ENCODE measurements around the gene PER2. TPM values are rescaled to one million over a fixed set of nuclear protein-coding genes. Genes with fewer than 3 reads are reported as not detected.

The PER2 gene
- total and polyA plus RNA-seq, 9 of the 15 experiments (the other 6 are each of a cell fraction or from before 2014, with no cell fraction given): 1.1 to 10.3 (median 2.9) TPM

GRCh38 chr2:238290715-238291549 lies 2.5 kb upstream of the PER2 start:
- Histone ChIP-seq H3K36me3 (ENCODE audit: control insufficient read depth, insufficient read depth, low read length) (peaks cover 5% of the 10 kb centered on the region; the same call in 1 of the 3 replicates), H3K9me3 (replicated peaks; ENCODE audit: control insufficient read depth, insufficient read depth, low read depth, low read length) (no peaks in the 10 kb centered on the region), H3K79me2 (ENCODE audit: control insufficient read depth, insufficient read depth, low read length) (peaks cover 24% of the 10 kb centered on the region), H3K4me1 (replicated peaks in 1 of 2; ENCODE audit: control insufficient read depth in 2 of 2, insufficient read depth in 2 of 2, low read length in 2 of 2) (peaks cover 3 to 28% of the 10 kb centered on the region in 2 experiments; a peak in 4 of 5 replicates), H2AFZ (ENCODE audit: low read depth, low read length) (no peak overlapping the region), H3K4me3 (no peak overlapping the region), H3K27me3 (ENCODE audit: control insufficient read depth in 2 of 2, insufficient read depth in 2 of 2, low read length in 2 of 2) (peaks cover 0 to 7% of the 10 kb centered on the region in 2 experiments; a peak in 2 of 5 replicates), H3K27ac (ENCODE audit: extremely low read depth, low read depth, low read length) (no peak overlapping the region), H3K4me2 (ENCODE audit: insufficient read depth, low read length) (no peak overlapping the region), H3K9me1 (ENCODE audit: control insufficient read depth, insufficient read depth, low read length) (peaks cover 1% of the 10 kb centered on the region), H3K9ac (ENCODE audit: insufficient read depth in 1 of 2, low read depth in 2 of 2, low read length in 2 of 2) (peak overlapping the region in 1 of 2 experiments; percentile 24; a peak in 1 of 4 replicates), H4K20me1 (replicated peaks; ENCODE audit: control insufficient read depth, insufficient read depth, low read length) (no peaks in the 10 kb centered on the region; the same call in 1 of the 2 replicates)
- ATAC-seq (no peak), DNase-seq (ENCODE audit: extremely low read depth in 1 of 4, low spot score in 3 of 4) (no peak), FAIRE-seq (no peak)
- ChIA-PET CTCF (ENCODE audit: low intra/inter-chr PET ratio) (no interaction called here), POLR2A (interaction anchor here (1.0 to 1.9 kb wide), 2 partner anchors 9 to 18 kb away, joined by 4 to 7 read pairs; no protein-coding TSS in a partner anchor)
- WGBS (ENCODE audit: insufficient coverage, low coverage, missing lambda C conversion rate): 68% methylated on average over 4 of the region's 5 CpGs
- no peak for TF ChIP-seq POLR2B (IDR thresholded peaks at IDR 0.05; ENCODE audit: low read depth, partially characterized antibody)
- no peak for TF ChIP-seq POLR2A (conservative IDR thresholded peaks at IDR 0.05)
- no peak for TF ChIP-seq BCL6 (CRISPR knock-in tag; IDR thresholded peaks at IDR 0.05)
- no peak for TF ChIP-seq CREM (IDR thresholded peaks at IDR 0.05; ENCODE audit: low read depth)
- TF ChIP-seq FOXK1 (CRISPR knock-in tag; IDR thresholded peaks at IDR 0.05; ENCODE audit: borderline replicate concordance): no peak
- no peak for TF ChIP-seq THAP12 (CRISPR knock-in tag; IDR thresholded peaks at IDR 0.05)
- TF ChIP-seq NR0B1 (IDR thresholded peaks at IDR 0.05; ENCODE audit: partially characterized antibody): no peak
- no peak for TF ChIP-seq ESRRA (IDR thresholded peaks at IDR 0.05; ENCODE audit: borderline replicate concordance, low read depth)
- no peak for TF ChIP-seq GTF2A2 (tag; IDR thresholded peaks at IDR 0.05)
- no TSS peak for BruUV-seq (replicated peaks)
- intact Hi-C loops (cut with micrococcal nuclease) (no loop called here), in situ Hi-C loops (cut with MboI) (no loop called here)

Data from K562 (cell line).